ENCODE data around the gene FARS2. TPM values are rescaled to one million over a fixed set of nuclear protein-coding genes. Genes with fewer than 3 reads are reported as not detected.

FARS2 gene
- total RNA-seq, 4 donors from 2014 or later: 16.4 to 26.1 (median 21.4) TPM

DNA sequence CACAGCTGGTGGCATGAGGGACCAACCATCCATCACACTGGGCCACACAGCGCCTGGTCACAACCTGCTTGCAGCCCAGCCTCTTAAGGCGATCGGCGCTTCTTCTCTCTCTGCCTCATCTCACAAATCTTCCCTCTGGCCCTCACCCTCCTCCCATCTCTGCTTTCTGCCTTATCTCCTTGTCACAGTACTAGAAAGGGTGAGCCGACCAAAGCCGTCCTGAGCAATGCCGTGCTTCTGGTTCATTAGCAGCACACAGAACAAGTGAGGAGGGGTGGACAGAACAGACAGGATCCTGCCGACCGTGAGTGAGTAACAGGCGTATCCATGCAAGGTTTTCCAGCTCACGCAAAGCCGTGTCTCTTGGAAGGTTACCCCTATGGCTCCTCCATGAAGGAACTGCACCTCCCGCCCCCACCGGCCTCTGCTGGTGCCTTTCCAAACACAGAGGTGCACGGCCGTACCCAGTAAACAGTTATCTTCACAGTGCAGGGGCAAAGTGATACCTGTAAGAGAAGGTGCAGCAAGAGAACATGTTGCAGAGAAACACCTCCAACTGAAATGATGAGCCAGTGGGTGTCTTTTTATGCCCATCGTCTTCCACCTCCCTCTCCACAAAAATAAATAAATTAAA lies 331.7 kb downstream of the FARS2 start:
- WGBS, 2 donors: 91 to 92% methylated on average over 17 of the region's 17 CpGs
- no peaks in the 10 kb centered on the region for H3K36me3 ChIP-seq
- H3K4me1 ChIP-seq: no peaks in the 10 kb centered on the region
- H3K27me3 ChIP-seq: no peaks in the 10 kb centered on the region
- TF ChIP-seq, protein P1, sequence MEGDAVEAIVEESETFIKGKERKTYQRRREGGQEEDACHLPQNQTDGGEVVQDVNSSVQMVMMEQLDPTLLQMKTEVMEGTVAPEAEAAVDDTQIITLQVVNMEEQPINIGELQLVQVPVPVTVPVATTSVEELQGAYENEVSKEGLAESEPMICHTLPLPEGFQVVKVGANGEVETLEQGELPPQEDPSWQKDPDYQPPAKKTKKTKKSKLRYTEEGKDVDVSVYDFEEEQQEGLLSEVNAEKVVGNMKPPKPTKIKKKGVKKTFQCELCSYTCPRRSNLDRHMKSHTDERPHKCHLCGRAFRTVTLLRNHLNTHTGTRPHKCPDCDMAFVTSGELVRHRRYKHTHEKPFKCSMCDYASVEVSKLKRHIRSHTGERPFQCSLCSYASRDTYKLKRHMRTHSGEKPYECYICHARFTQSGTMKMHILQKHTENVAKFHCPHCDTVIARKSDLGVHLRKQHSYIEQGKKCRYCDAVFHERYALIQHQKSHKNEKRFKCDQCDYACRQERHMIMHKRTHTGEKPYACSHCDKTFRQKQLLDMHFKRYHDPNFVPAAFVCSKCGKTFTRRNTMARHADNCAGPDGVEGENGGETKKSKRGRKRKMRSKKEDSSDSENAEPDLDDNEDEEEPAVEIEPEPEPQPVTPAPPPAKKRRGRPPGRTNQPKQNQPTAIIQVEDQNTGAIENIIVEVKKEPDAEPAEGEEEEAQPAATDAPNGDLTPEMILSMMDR (IDR thresholded peaks at IDR 0.05): no peak
- TF ChIP-seq POLR2A (IDR thresholded peaks at IDR 0.05) (no peak), EP300 (IDR thresholded peaks at IDR 0.05) (no peak)
- H3K9me3 ChIP-seq: no peaks in the 10 kb centered on the region
- DNase-seq (ENCODE audit: low spot score in 2 of 2): no peak
- H3K27ac ChIP-seq: no peak overlapping the region
- H3K4me3 ChIP-seq: no peak overlapping the region

DNA sequence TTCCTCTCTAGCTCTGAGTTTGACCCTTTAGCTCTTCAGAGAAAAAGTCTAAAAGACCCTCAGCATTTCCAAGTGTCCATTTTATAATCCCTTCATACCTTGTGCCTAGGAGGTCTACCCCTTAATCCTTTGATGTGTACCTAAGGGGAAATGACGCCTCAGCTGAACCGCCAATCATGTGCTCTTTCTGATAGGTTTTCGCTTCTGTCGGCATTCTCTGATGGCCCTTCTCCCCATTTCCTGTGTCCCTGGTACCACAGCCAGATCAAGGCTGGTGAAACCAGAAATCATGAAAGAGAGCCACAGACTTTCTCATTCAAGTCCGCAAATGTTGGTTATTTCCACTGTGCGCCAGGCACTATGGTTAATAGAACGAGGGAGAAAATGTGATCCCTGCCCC lies 333.9 kb downstream of the FARS2 start:
- no peak for TF ChIP-seq POLR2A (IDR thresholded peaks at IDR 0.05)
- TF ChIP-seq, protein P1 (IDR thresholded peaks at IDR 0.05): no peak
- no peak for TF ChIP-seq EP300 (IDR thresholded peaks at IDR 0.05)
- H3K4me3 ChIP-seq: no peak overlapping the region
- no peaks in the 10 kb centered on the region for H3K36me3 ChIP-seq
- no peaks in the 10 kb centered on the region for H3K4me1 ChIP-seq
- WGBS, 2 donors: 88 to 98% methylated on average over 7 of the region's 7 CpGs
- DNase-seq (ENCODE audit: low spot score in 2 of 2): no peak
- no peaks in the 10 kb centered on the region for H3K9me3 ChIP-seq
- no peaks in the 10 kb centered on the region for H3K27me3 ChIP-seq
- H3K27ac ChIP-seq: no peak overlapping the region

DNA sequence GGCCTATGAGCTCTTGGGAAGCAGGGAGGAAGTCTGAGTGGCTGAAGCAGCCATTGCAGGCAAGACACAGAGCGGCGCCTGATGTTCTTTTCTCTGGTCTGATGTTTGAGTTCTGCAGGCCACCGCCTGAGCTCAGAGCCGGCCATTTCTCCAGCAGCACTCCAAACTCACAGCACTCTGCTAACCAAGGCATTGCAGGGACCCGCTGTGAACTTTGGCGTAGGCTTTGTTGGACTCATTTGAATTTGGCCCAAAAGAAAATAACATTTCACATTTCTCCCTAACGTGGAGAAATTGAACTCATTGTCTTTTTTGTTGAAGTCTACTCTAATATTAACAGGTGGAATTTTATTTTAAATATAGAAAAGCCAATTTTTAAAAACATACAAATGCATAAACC lies 336.1 kb downstream of the FARS2 start:
- no peaks in the 10 kb centered on the region for H3K27me3 ChIP-seq
- H3K4me1 ChIP-seq: no peaks in the 10 kb centered on the region
- H3K27ac ChIP-seq: no peak overlapping the region
- no peak overlapping the region for H3K4me3 ChIP-seq
- WGBS, 2 donors: 76 to 83% methylated on average over 7 of the region's 7 CpGs
- DNase-seq (ENCODE audit: low spot score in 2 of 2): no peak
- no peaks in the 10 kb centered on the region for H3K9me3 ChIP-seq
- TF ChIP-seq POLR2A (IDR thresholded peaks at IDR 0.05): no peak
- TF ChIP-seq, protein P1 (IDR thresholded peaks at IDR 0.05): no peak
- TF ChIP-seq EP300 (IDR thresholded peaks at IDR 0.05): no peak
- H3K36me3 ChIP-seq: no peaks in the 10 kb centered on the region

DNA sequence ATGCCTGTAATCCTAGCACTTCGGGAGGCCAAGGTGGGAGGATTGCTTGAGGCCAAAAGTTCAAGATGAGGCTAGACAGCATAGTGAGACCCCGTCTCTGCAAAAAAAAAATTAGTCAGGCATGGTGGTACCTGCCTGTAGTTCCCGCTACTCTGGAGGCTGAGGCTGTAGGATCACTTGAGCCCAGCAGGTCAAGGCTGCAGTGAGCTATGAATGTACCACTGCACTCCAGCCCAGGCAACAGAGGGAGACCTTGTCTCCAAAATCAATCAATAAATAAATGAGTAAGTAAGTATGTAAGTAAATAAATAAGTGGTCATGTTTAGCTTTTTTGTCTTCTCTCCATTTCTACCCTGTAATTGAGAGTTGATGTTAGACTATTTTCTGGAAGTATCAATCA lies 336.8 kb downstream of the FARS2 start:
- no peak for DNase-seq (ENCODE audit: low spot score in 2 of 2)
- Histone ChIP-seq H3K9me3 (no peaks in the 10 kb centered on the region), H3K4me3 (no peak overlapping the region), H3K4me1 (no peaks in the 10 kb centered on the region), H3K36me3 (no peaks in the 10 kb centered on the region), H3K27ac (no peak overlapping the region), H3K27me3 (no peaks in the 10 kb centered on the region)
- no peak for TF ChIP-seq EP300 (IDR thresholded peaks at IDR 0.05)
- no peak for TF ChIP-seq POLR2A (IDR thresholded peaks at IDR 0.05)
- TF ChIP-seq, protein P1 (IDR thresholded peaks at IDR 0.05): no peak
- WGBS, 2 donors: 89 to 93% methylated on average over 3 of the region's 3 CpGs

DNA sequence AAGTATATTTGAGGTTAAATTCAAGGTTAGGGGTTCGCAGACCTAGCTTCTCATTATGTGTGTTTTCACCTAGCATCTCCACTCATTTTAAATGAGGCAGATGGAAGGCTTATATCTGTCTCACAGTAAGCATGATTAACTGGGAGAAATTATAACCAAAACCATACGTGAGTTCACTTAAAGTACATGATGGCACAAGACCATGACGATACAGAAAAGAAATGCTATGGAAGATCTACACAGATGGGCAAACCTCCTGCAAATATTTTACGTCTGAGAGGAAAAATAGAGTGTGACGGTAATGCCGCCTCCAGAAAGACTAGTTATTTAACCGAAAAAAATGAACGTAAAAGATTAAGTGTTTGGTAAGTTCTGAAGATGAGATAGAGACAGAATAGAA lies 337.8 kb downstream of the FARS2 start:
- Histone ChIP-seq H3K36me3 (no peaks in the 10 kb centered on the region), H3K27me3 (no peaks in the 10 kb centered on the region), H3K27ac (no peak overlapping the region), H3K9me3 (no peaks in the 10 kb centered on the region), H3K4me1 (no peaks in the 10 kb centered on the region), H3K4me3 (no peak overlapping the region)
- WGBS, 2 donors: 87 to 90% methylated on average over 8 of the region's 8 CpGs
- no peak for DNase-seq (ENCODE audit: low spot score in 2 of 2)
- TF ChIP-seq EP300 (IDR thresholded peaks at IDR 0.05) (no peak), POLR2A (IDR thresholded peaks at IDR 0.05) (no peak)
- TF ChIP-seq, protein P1 (IDR thresholded peaks at IDR 0.05): no peak
